HCT116 (cell line): Measurements from ENCODE around the gene PAX7. TPM values are rescaled to one million over a fixed set of nuclear protein-coding genes. Genes with fewer than 3 reads are reported as not detected.

Experiments
- ATAC-seq: fragments of 200-7000 bp; cut with Tn5 transposase; 2 replicates; pipeline ENCODE4 v1.9.1; 2020; ENCODE audit warnings: mild to moderate bottlenecking, moderate library complexity
- BruUV-seq: library from RNA; stranded (reverse); fragments of 400-500 nt; replicated peaks from 2 replicates; lab custom pipeline; 2021; lab: Mats Ljungman, UMichigan
- CTCF ChIA-PET: fragments of 300-600 bp; sonication (Branson Sonifier 250); formaldehyde crosslinking; loops from one replicate; lab custom pipeline; 2021; ENCODE audit warnings: antibody characterized with exemption; lab: Charles Lee
- POLR2A ChIA-PET: fragments of 300-600, 350-600 bp; sonication (Branson Sonifier 250); formaldehyde crosslinking; loops from one replicate; lab custom pipeline; 2021; ENCODE audit warnings: antibody characterized with exemption; lab: Charles Lee
- RAD21 ChIA-PET, 2 experiments: fragments of 300-600 bp; sonication (Branson Sonifier 250); formaldehyde crosslinking; loops; one replicate each; lab custom pipeline; 2023; ENCODE audit warnings: low total read pairs in 2 of 2; ENCODE audit not compliant: uncharacterized antibody in 2 of 2, unreplicated experiment in 2 of 2, low non-redundant PET in 1 of 2; lab: Charles Lee
- DNase-seq: peaks from one replicate; pipeline ENCODE4 v3.0.0-alpha.2; 2010; ENCODE audit warnings: low read depth, low spot score
- H2AFZ ChIP-seq: fragments of 200-600 bp; shearing (Covaris generic), sonication (generic); 2 replicates; pipeline ENCODE4 v1.6.1; 2017; ENCODE audit warnings: low read depth, mixed run types, mixed read lengths, antibody characterized with exemption, low read length; ENCODE audit not compliant: poor library complexity, severe bottlenecking
- H3K27ac ChIP-seq: 2 replicates; pipeline ENCODE4 v1.5.1; 2012; ENCODE audit warnings: low read depth, low read length
- H3K27me3 ChIP-seq: fragments of 200-600 bp; sonication (generic); 2 replicates; pipeline ENCODE4 v1.6.1; 2016; ENCODE audit warnings: mixed run types, low read length, mixed read lengths; ENCODE audit not compliant: insufficient read depth
- H3K36me3 ChIP-seq, 2 experiments: fragments of 200-500 bp in 1 of 2; fragments of 200-600 bp in 1 of 2; sonication (Bioruptor generic) in 1 of 2; sonication (generic) in 1 of 2; 2 replicates each; pipeline versions ENCODE4 v1.5.1 to v1.6.1; 2014 to 2016; ENCODE audit warnings: low read length in 2 of 2, inconsistent platforms in 1 of 2, mixed read lengths in 1 of 2, mixed run types in 1 of 2; ENCODE audit not compliant: insufficient read depth in 2 of 2, control insufficient read depth in 1 of 2
- H3K4me1 ChIP-seq, 2 experiments: fragments of 200-600 bp in 1 of 2; sonication (generic) in 1 of 2; 2 replicates each; pipeline versions ENCODE4 v1.5.1 to v1.6.1; 2012 to 2017; ENCODE audit warnings: low read length in 2 of 2, inconsistent platforms in 1 of 2, mild to moderate bottlenecking in 1 of 2, mixed read lengths in 1 of 2, mixed run types in 1 of 2, moderate library complexity in 1 of 2; ENCODE audit not compliant: insufficient read depth in 2 of 2, control insufficient read depth in 1 of 2
- H3K4me2 ChIP-seq: fragments of 200-600 bp; sonication (generic); 2 replicates; pipeline ENCODE4 v1.6.1; 2017; ENCODE audit warnings: mixed run types, low read length, mixed read lengths
- H3K4me3 ChIP-seq, 2 experiments: fragments of 200-600 bp in 1 of 2; sonication (generic) in 1 of 2; replicated peaks in 1 of 2; 2 replicates each; pipeline ENCODE4 v1.5.1; 2011 to 2016; ENCODE audit warnings: low read length in 2 of 2, control low read depth in 1 of 2, low read depth in 1 of 2, mild to moderate bottlenecking in 1 of 2, mixed read lengths in 1 of 2, mixed run types in 1 of 2
- H3K79me2 ChIP-seq: fragments of 200-600 bp; sonication (generic); 2 replicates; pipeline ENCODE4 v1.6.1; 2017; ENCODE audit warnings: mild to moderate bottlenecking, mixed run types, low read length, moderate library complexity, mixed read lengths; ENCODE audit not compliant: insufficient read depth
- H3K9ac ChIP-seq: fragments of 200-600 bp; sonication (generic); 2 replicates; pipeline ENCODE4 v1.6.1; 2016; ENCODE audit warnings: low read length, mixed read lengths
- H3K9me2 ChIP-seq: fragments of 200-600 bp; sonication (generic), shearing (Covaris generic); 2 replicates; pipeline ENCODE4 v1.6.1; 2017; ENCODE audit warnings: mixed run types, mild to moderate bottlenecking, moderate library complexity; ENCODE audit not compliant: insufficient read depth
- H3K9me3 ChIP-seq, 2 experiments: fragments of 200-500 bp in 1 of 2; fragments of 200-600 bp in 1 of 2; sonication (Bioruptor generic) in 1 of 2; sonication (generic) in 1 of 2; 2 replicates each; pipeline ENCODE4 v1.6.1; 2014 to 2017; ENCODE audit warnings: low read length in 2 of 2, mixed read lengths in 2 of 2, inconsistent platforms in 1 of 2, low read depth in 1 of 2, mild to moderate bottlenecking in 1 of 2, mixed run types in 1 of 2, moderate library complexity in 1 of 2; ENCODE audit not compliant: control insufficient read depth in 1 of 2, insufficient read depth in 1 of 2
- H4K20me1 ChIP-seq: fragments of 200-600 bp; sonication (generic), shearing (Covaris generic); 2 replicates; pipeline ENCODE4 v1.6.1; 2017; ENCODE audit warnings: mixed run types, mild to moderate bottlenecking, moderate library complexity; ENCODE audit not compliant: insufficient read depth
- CBX3 ChIP-seq: IDR thresholded peaks from 2 replicates; pipeline ENCODE4 v1.6.1; 2012; ENCODE audit warnings: low read depth
- CEBPB ChIP-seq: IDR thresholded peaks from 2 replicates; pipeline ENCODE4 v1.6.1; 2012; ENCODE audit warnings: low read depth
- EGR1 ChIP-seq: IDR thresholded peaks from 2 replicates; pipeline ENCODE4 v1.6.1; 2012; ENCODE audit warnings: low read depth
- ELF1 ChIP-seq: IDR thresholded peaks from 2 replicates; pipeline ENCODE4 v1.6.1; 2012; ENCODE audit warnings: low read depth, borderline replicate concordance
- EZH2 ChIP-seq: fragments of 200-600 bp; sonication (generic); IDR thresholded peaks from 2 replicates; pipeline ENCODE4 v1.6.1; 2017; ENCODE audit warnings: antibody characterized with exemption, mixed run types
- JUND ChIP-seq: IDR thresholded peaks from 2 replicates; pipeline ENCODE4 v1.6.1; 2012
- POLR2A ChIP-seq: IDR thresholded peaks from 2 replicates; pipeline ENCODE4 v1.7.0; 2011; ENCODE audit warnings: borderline replicate concordance; ENCODE audit not compliant: insufficient read depth, insufficient read length; ENCODE audit errors: extremely low read depth
- POLR2AphosphoS5 ChIP-seq: IDR thresholded peaks from 2 replicates; pipeline ENCODE4 v1.6.1; 2011; ENCODE audit warnings: mild to moderate bottlenecking, low read depth, low read length, moderate library complexity
- SIN3A ChIP-seq: IDR thresholded peaks from 2 replicates; pipeline ENCODE4 v1.6.1; 2012; ENCODE audit warnings: low read depth
- SP1 ChIP-seq: IDR thresholded peaks from 2 replicates; pipeline ENCODE4 v1.6.1; 2012; ENCODE audit warnings: low read depth
- SRF ChIP-seq: IDR thresholded peaks from 2 replicates; pipeline ENCODE4 v1.6.1; 2012; ENCODE audit warnings: low read depth
- YY1 ChIP-seq: IDR thresholded peaks from 2 replicates; pipeline ENCODE4 v1.6.1; 2011; ENCODE audit warnings: low read length, low read depth, moderate library complexity, mild to moderate bottlenecking; ENCODE audit not compliant: insufficient replicate concordance; ENCODE audit errors: extremely low read depth
- ZFX ChIP-seq: fragments of 450-650 bp; IDR thresholded peaks from 2 replicates; pipeline ENCODE4 v1.6.1; 2017
- ZNF274 ChIP-seq: fragments of 200-500 bp; sonication (Bioruptor generic); IDR thresholded peaks from 2 replicates; pipeline ENCODE4 v1.6.1; 2014; ENCODE audit warnings: mild to moderate bottlenecking, low read depth, low read length, inconsistent platforms
- intact Hi-C: fragments of 100-400 bp; cut with micrococcal nuclease; formaldehyde crosslinking; loops from 2 replicates; pipeline ENCODE4 v1.10.0; 2022
- total RNA-seq: library from RNA; stranded (reverse); gene quantifications from one replicate; pipeline ENCODE4 v1.2.1, GENCODE V29; 2021; ENCODE audit not compliant: unreplicated experiment
- TF ChIP-seq, protein P1 (sequence below): IDR thresholded peaks from 2 replicates; pipeline ENCODE4 v1.6.1; 2012; ENCODE audit warnings: low read depth
- TF ChIP-seq, protein P2 (sequence below): IDR thresholded peaks from 2 replicates; pipeline ENCODE4 v1.6.1; 2012
- TF ChIP-seq, protein P3 (sequence below): IDR thresholded peaks from 2 replicates; pipeline ENCODE4 v1.6.1; 2011; ENCODE audit warnings: mild to moderate bottlenecking, low read length, moderate library complexity; ENCODE audit not compliant: insufficient replicate concordance; ENCODE audit errors: extremely low read depth
- TF ChIP-seq, protein P4 (sequence below): IDR thresholded peaks from 2 replicates; pipeline ENCODE4 v1.6.1; 2012

Gene PAX7
- total RNA-seq, 1 experiment from 2014 or later = not detected

DNA sequence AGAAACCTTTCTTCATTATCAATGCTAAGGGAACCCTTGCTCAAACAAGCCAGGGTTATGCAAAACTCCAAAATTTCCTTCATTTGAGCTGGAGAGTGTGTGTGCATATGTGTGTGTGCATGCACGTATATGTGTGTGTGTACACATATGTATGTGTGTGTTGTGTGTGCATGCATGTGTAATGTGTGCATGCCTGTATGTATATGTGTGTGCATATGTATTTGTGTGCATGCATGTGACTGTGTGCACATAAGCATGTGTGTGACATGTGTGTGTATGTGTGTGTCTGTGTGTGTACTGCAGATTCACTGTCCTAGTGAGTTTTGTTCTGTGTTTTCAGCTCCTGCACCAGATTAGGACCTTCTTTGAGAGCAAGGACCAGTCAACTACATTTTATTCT is 28.2 kb downstream of the PAX7 start:
- no peak for DNase-seq

More for the DNA sequence above, 28.2 kb downstream of the PAX7 start:
- no peak overlapping the region for H3K4me2 ChIP-seq
- H3K27me3 ChIP-seq = peaks cover 3% of the 10 kb centered on the region; the same call in 1 of the 2 replicates
- ChIA-PET RAD21 (no interaction called here), POLR2A (no interaction called here), CTCF (no interaction called here)
- H3K36me3 ChIP-seq = no peaks in the 10 kb centered on the region
- no peak overlapping the region for H3K27ac ChIP-seq
- no peaks in the 10 kb centered on the region for H3K9me2 ChIP-seq
- no peaks in the 10 kb centered on the region for H3K4me1 ChIP-seq
- H3K9me3 ChIP-seq = no peaks in the 10 kb centered on the region
- H3K79me2 ChIP-seq = no peaks in the 10 kb centered on the region
- no TSS peak for BruUV-seq
- intact Hi-C loops = no loop called here
- TF ChIP-seq SRF (no peak), SIN3A (no peak), CEBPB (no peak), EGR1 (no peak), POLR2A (no peak), JUND (no peak), EZH2 (no peak), ZNF274 (no peak), YY1 (no peak), ZFX (no peak), CBX3 (no peak), POLR2AphosphoS5 (no peak), SP1 (no peak), ELF1 (no peak)
- TF ChIP-seq, protein P1, sequence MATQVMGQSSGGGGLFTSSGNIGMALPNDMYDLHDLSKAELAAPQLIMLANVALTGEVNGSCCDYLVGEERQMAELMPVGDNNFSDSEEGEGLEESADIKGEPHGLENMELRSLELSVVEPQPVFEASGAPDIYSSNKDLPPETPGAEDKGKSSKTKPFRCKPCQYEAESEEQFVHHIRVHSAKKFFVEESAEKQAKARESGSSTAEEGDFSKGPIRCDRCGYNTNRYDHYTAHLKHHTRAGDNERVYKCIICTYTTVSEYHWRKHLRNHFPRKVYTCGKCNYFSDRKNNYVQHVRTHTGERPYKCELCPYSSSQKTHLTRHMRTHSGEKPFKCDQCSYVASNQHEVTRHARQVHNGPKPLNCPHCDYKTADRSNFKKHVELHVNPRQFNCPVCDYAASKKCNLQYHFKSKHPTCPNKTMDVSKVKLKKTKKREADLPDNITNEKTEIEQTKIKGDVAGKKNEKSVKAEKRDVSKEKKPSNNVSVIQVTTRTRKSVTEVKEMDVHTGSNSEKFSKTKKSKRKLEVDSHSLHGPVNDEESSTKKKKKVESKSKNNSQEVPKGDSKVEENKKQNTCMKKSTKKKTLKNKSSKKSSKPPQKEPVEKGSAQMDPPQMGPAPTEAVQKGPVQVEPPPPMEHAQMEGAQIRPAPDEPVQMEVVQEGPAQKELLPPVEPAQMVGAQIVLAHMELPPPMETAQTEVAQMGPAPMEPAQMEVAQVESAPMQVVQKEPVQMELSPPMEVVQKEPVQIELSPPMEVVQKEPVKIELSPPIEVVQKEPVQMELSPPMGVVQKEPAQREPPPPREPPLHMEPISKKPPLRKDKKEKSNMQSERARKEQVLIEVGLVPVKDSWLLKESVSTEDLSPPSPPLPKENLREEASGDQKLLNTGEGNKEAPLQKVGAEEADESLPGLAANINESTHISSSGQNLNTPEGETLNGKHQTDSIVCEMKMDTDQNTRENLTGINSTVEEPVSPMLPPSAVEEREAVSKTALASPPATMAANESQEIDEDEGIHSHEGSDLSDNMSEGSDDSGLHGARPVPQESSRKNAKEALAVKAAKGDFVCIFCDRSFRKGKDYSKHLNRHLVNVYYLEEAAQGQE = no peak
- TF ChIP-seq, protein P2, sequence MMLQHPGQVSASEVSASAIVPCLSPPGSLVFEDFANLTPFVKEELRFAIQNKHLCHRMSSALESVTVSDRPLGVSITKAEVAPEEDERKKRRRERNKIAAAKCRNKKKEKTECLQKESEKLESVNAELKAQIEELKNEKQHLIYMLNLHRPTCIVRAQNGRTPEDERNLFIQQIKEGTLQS = no peak
- TF ChIP-seq, protein P3, sequence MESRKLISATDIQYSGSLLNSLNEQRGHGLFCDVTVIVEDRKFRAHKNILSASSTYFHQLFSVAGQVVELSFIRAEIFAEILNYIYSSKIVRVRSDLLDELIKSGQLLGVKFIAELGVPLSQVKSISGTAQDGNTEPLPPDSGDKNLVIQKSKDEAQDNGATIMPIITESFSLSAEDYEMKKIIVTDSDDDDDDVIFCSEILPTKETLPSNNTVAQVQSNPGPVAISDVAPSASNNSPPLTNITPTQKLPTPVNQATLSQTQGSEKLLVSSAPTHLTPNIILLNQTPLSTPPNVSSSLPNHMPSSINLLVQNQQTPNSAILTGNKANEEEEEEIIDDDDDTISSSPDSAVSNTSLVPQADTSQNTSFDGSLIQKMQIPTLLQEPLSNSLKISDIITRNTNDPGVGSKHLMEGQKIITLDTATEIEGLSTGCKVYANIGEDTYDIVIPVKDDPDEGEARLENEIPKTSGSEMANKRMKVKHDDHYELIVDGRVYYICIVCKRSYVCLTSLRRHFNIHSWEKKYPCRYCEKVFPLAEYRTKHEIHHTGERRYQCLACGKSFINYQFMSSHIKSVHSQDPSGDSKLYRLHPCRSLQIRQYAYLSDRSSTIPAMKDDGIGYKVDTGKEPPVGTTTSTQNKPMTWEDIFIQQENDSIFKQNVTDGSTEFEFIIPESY = no peak
- TF ChIP-seq, protein P4, sequence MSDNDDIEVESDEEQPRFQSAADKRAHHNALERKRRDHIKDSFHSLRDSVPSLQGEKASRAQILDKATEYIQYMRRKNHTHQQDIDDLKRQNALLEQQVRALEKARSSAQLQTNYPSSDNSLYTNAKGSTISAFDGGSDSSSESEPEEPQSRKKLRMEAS = no peak
- no peak for ATAC-seq
- H3K9ac ChIP-seq = no peak overlapping the region
- no peak overlapping the region for H2AFZ ChIP-seq
- no peak overlapping the region for H3K4me3 ChIP-seq
- H4K20me1 ChIP-seq = no peaks in the 10 kb centered on the region
